Neuronal stem cell (in vitro differentiated cells): ENCODE measurements around the gene ENPP6.
A peak's percentile ranks its signal among the peaks of the same experiment; 100 is the strongest.

ENCODE experiments used
- DNase-seq: peaks from one replicate; pipeline ENCODE4 v3.0.0-alpha.2; 2013; ENCODE audit warnings: low spot score
- H2AFZ ChIP-seq: one replicate; pipeline ENCODE4 v1.6.1; 2013; ENCODE audit warnings: mild to moderate bottlenecking, low read length, inconsistent platforms
- H2AK5ac ChIP-seq: 2 replicates; pipeline ENCODE4 v1.6.1; 2013; ENCODE audit warnings: low read depth, mild to moderate bottlenecking, inconsistent platforms, low read length, moderate library complexity, mixed read lengths
- H2BK120ac ChIP-seq: 2 replicates; pipeline ENCODE4 v1.6.1; 2013; ENCODE audit warnings: low read depth, mild to moderate bottlenecking, inconsistent platforms, low read length, moderate library complexity, mixed read lengths
- H2BK12ac ChIP-seq: one replicate; pipeline ENCODE4 v1.6.1; 2013; ENCODE audit warnings: low read length, inconsistent platforms
- H2BK15ac ChIP-seq: 2 replicates; pipeline ENCODE4 v1.6.1; 2013; ENCODE audit warnings: mild to moderate bottlenecking, low read length, inconsistent platforms, mixed read lengths
- H2BK5ac ChIP-seq: one replicate; pipeline ENCODE4 v1.6.1; 2013; ENCODE audit warnings: inconsistent platforms, mild to moderate bottlenecking, low read length, moderate library complexity
- H3K14ac ChIP-seq: one replicate; pipeline ENCODE4 v1.6.1; 2013; ENCODE audit warnings: low read length, inconsistent platforms
- H3K18ac ChIP-seq: 2 replicates; pipeline ENCODE4 v1.6.1; 2013; ENCODE audit warnings: low read length, inconsistent platforms
- H3K23ac ChIP-seq: 2 replicates; pipeline ENCODE4 v1.6.1; 2013; ENCODE audit warnings: low read depth, mild to moderate bottlenecking, mixed read lengths, low read length, inconsistent platforms; ENCODE audit not compliant: poor library complexity
- H3K27ac ChIP-seq: replicated peaks from 3 replicates; pipeline ENCODE4 v1.5.1; 2013; ENCODE audit warnings: low read length, inconsistent platforms
- H3K27me3 ChIP-seq, 3 experiments: 2 replicates each; pipeline ENCODE4 v1.6.1; 2013; ENCODE audit warnings: low read length in 3 of 3, mild to moderate bottlenecking in 2 of 3, inconsistent platforms in 1 of 3, low read depth in 1 of 3, mixed read lengths in 1 of 3, moderate library complexity in 1 of 3; ENCODE audit not compliant: control insufficient read depth in 3 of 3, insufficient read depth in 3 of 3
- H3K36me3 ChIP-seq, 2 donors: replicated peaks in 1 of 2; 2 replicates each; pipeline ENCODE4 v1.6.1; 2013; ENCODE audit warnings: low read length in 2 of 2; ENCODE audit not compliant: control insufficient read depth in 2 of 2, insufficient read depth in 2 of 2
- H3K4ac ChIP-seq: 2 replicates; pipeline ENCODE4 v1.6.1; 2013; ENCODE audit warnings: inconsistent platforms, mild to moderate bottlenecking, low read length, moderate library complexity
- H3K4me1 ChIP-seq, 2 donors: 1 replicate in 1 of 2; 2 replicates in 1 of 2; pipeline ENCODE4 v1.6.1; 2013; ENCODE audit warnings: low read length in 2 of 2, low read depth in 1 of 2; ENCODE audit not compliant: control insufficient read depth in 2 of 2, insufficient read depth in 1 of 2
- H3K4me2 ChIP-seq: one replicate; pipeline ENCODE4 v1.6.1; 2013; ENCODE audit warnings: mild to moderate bottlenecking, low read length, inconsistent platforms; ENCODE audit not compliant: insufficient read depth, poor library complexity, severe bottlenecking
- H3K4me3 ChIP-seq, 2 donors: 2 replicates each; pipeline ENCODE4 v1.5.1; 2013; ENCODE audit warnings: low read length in 2 of 2, mild to moderate bottlenecking in 2 of 2, inconsistent platforms in 1 of 2, moderate library complexity in 1 of 2
- H3K79me1 ChIP-seq: one replicate; pipeline ENCODE4 v1.6.1; 2013; ENCODE audit warnings: low read depth, mild to moderate bottlenecking, inconsistent platforms, low read length, moderate library complexity
- H3K9ac ChIP-seq: one replicate; pipeline ENCODE4 v1.6.1; 2013; ENCODE audit warnings: mild to moderate bottlenecking, low read depth, low read length, inconsistent platforms; ENCODE audit not compliant: poor library complexity
- H3K9me3 ChIP-seq, 2 donors: replicated peaks in 1 of 2; 2 replicates each; pipeline versions ENCODE3 to v1.6.1; 2013; ENCODE audit warnings: low read length in 2 of 2, mild to moderate bottlenecking in 2 of 2, inconsistent platforms in 1 of 2, low read depth in 1 of 2, mixed read lengths in 1 of 2, moderate library complexity in 1 of 2; ENCODE audit not compliant: control insufficient read depth in 2 of 2, insufficient read depth in 1 of 2
- H4K8ac ChIP-seq: one replicate; pipeline ENCODE4 v1.6.1; 2013; ENCODE audit warnings: low read depth, mild to moderate bottlenecking, inconsistent platforms, low read length, moderate library complexity
- H4K91ac ChIP-seq: one replicate; pipeline ENCODE4 v1.6.1; 2013; ENCODE audit warnings: low read length, low read depth, mild to moderate bottlenecking, inconsistent platforms; ENCODE audit not compliant: poor library complexity
- WGBS, 2 donors: extraction: QIAGEN DNeasy Blood & Tissue Kit; methylation state at CpG; one replicate each; pipeline ENCODE4 v1.1.7; 2013; ENCODE audit warnings: missing lambda C conversion rate in 2 of 2, mixed read lengths in 1 of 2; ENCODE audit not compliant: insufficient read length in 2 of 2, insufficient replicate concordance in 1 of 2; ENCODE audit errors: extremely low coverage in 2 of 2; 5-methylcytosine and 5-hydroxymethylcytosine counted together

The ENPP6 gene

DNA sequence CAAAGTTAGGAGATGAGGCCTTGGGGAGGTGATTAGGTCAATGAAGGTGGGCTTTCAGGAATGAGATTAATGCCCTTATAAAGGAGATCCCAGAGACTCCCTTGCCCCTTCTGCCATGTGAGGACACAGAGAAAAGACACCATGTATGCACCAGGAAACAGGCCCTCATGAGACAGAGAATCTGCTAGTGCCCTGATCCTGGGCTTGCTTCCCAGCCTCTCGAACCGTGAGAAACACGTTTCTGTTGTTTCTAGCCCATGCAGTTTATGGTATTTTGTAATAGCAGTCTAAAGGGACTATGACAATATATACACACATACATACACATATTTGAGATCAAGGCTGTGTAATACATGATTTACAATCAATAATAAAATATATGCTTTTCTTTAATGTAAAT is 41.4 kb upstream of the ENPP6 start:
- Histone ChIP-seq H3K36me3 (no peaks in the 10 kb centered on the region), H3K4ac (no peak overlapping the region), H3K4me1 (peaks cover 2 to 5% of the 10 kb centered on the region in 2 donors), H2AK5ac (no peak overlapping the region), H2AFZ (no peak overlapping the region), H4K91ac (no peak overlapping the region), H3K4me3 (no peak overlapping the region), H2BK12ac (no peak overlapping the region), H3K18ac (no peak overlapping the region), H3K27me3 (peaks cover 0 to 9% (median 0%) of the 10 kb centered on the region in 3 experiments), H3K4me2 (no peak overlapping the region), H2BK120ac (no peak overlapping the region), H3K27ac (no peak overlapping the region), H2BK15ac (no peak overlapping the region), H3K9ac (no peak overlapping the region), H3K23ac (no peak overlapping the region), H3K9me3 (no peaks in the 10 kb centered on the region), H3K14ac (no peak overlapping the region), H2BK5ac (no peak overlapping the region), H4K8ac (no peak overlapping the region), H3K79me1 (no peaks in the 10 kb centered on the region)
- WGBS, 2 donors: no CpG with 5 or more reads among the region's 3 CpGs
- no peak for DNase-seq

DNA sequence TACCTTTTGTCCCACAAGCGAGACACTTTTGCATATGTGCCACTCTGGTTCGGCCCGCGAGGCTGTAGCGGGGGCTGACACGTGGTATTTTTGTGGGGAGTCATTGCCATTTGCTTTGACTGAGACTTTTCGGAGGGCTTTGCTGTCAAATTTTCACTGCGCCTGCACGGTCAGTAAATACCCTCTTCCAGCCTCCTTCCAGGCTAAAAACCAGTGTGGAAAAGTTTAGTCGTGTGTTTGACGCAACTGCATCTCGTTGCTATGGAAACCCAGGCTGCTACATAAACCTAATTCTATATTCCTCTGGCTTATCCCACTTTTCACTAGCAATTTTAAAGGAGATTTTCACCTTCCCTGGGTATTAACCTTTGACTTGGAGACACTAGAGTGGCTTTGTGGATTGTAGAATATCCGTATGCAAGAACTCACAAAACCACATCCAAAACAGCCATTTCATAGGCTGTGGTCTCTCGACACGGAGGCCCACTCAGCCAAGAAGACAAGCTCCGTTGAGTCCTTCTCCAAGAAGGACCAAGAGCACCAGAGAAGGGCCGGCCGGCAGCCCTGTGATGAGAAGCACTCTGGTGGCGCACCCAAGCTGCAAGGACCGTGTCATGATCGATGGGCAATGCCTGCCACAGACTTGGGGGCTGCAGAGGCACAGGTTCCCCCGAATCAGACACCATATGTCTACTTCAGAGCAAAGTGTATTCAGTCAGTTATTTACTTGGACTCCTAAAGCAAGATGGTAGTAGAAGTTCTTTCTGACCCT is 38.4 kb upstream of the ENPP6 start:
- no peak overlapping the region for H3K4me2 ChIP-seq
- no peak for DNase-seq
- no CpG with 5 or more reads among the region's 22 CpGs for WGBS, 2 donors

DNA sequence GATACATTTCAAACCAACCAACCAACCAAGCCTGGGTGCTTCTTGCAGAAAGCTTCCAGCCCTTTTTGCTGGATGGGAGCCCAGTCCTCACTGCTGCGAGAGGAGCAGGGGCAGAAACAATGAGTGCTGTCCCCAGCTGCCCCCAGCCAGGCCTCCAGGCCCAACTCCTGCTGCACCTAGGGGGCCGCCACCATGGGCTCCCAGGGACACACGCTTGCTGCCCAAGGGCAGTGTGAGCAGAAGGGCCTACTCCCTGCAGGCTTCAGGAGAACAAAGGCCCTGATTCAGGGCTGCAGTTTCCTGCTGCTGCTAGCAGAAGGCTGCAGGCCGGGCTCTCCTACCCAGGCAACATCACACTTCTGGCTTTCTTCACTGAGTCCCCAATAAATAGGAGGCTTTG is 37.7 kb upstream of the ENPP6 start:
- no peak overlapping the region for H3K4me2 ChIP-seq
- no peak overlapping the region for H3K23ac ChIP-seq
- H4K91ac ChIP-seq: no peak overlapping the region
- no peak overlapping the region for H3K4ac ChIP-seq
- H4K8ac ChIP-seq: no peak overlapping the region
- peak overlapping the region; percentile 68 for H3K18ac ChIP-seq
- H2AK5ac ChIP-seq: no peak overlapping the region
- no peak overlapping the region for H2BK120ac ChIP-seq
- H3K9ac ChIP-seq: no peak overlapping the region
- peaks cover 0 to 9% (median 0%) of the 10 kb centered on the region in 3 experiments for H3K27me3 ChIP-seq
- H2AFZ ChIP-seq: peak overlapping the region; percentile 86
- no peak overlapping the region for H3K27ac ChIP-seq
- DNase-seq: no peak
- H2BK15ac ChIP-seq: no peak overlapping the region
- H3K4me3 ChIP-seq: no peak overlapping the region
- no CpG with 5 or more reads among the region's 4 CpGs for WGBS, 2 donors
- no peaks in the 10 kb centered on the region for H3K36me3 ChIP-seq
- H2BK12ac ChIP-seq: no peak overlapping the region
- no peak overlapping the region for H3K14ac ChIP-seq
- H2BK5ac ChIP-seq: no peak overlapping the region
- H3K4me1 ChIP-seq: peaks cover 2 to 5% of the 10 kb centered on the region in 2 donors
- H3K9me3 ChIP-seq: peaks cover 0 to 4% of the 10 kb centered on the region in 2 donors
- H3K79me1 ChIP-seq: peaks cover 3% of the 10 kb centered on the region

More for the DNA sequence above, 38.4 kb upstream of the ENPP6 start:
- H2BK15ac ChIP-seq: no peak overlapping the region
- H3K9ac ChIP-seq: no peak overlapping the region
- no peak overlapping the region for H2BK5ac ChIP-seq
- no peak overlapping the region for H4K91ac ChIP-seq
- no peak overlapping the region for H2AK5ac ChIP-seq
- no peaks in the 10 kb centered on the region for H3K36me3 ChIP-seq
- H3K23ac ChIP-seq: no peak overlapping the region
- H3K27ac ChIP-seq: no peak overlapping the region
- H4K8ac ChIP-seq: no peak overlapping the region
- H3K27me3 ChIP-seq: peaks cover 0 to 9% (median 0%) of the 10 kb centered on the region in 3 experiments
- H2BK120ac ChIP-seq: no peak overlapping the region
- H3K4me3 ChIP-seq: no peak overlapping the region
- peak overlapping the region; percentile 41 for H3K18ac ChIP-seq
- H2AFZ ChIP-seq: peak overlapping the region; percentile 86
- peaks cover 3% of the 10 kb centered on the region for H3K79me1 ChIP-seq
- no peak overlapping the region for H2BK12ac ChIP-seq
- H3K4me1 ChIP-seq: peaks cover 2 to 5% of the 10 kb centered on the region in 2 donors
- peaks cover 0 to 4% of the 10 kb centered on the region in 2 donors for H3K9me3 ChIP-seq
- no peak overlapping the region for H3K4ac ChIP-seq
- no peak overlapping the region for H3K14ac ChIP-seq

- H3K23ac ChIP-seq: no peak overlapping the region
- no peak overlapping the region for H2BK5ac ChIP-seq
- peaks cover 2 to 5% of the 10 kb centered on the region in 2 donors for H3K4me1 ChIP-seq
- no peak overlapping the region for H3K9ac ChIP-seq
- H3K27me3 ChIP-seq: peaks cover 0 to 4% (median 0%) of the 10 kb centered on the region in 3 experiments
- H3K18ac ChIP-seq: no peak overlapping the region
- H3K36me3 ChIP-seq: no peaks in the 10 kb centered on the region
- H2BK12ac ChIP-seq: no peak overlapping the region
- H3K9me3 ChIP-seq: peaks cover 0 to 4% of the 10 kb centered on the region in 2 donors
- H3K27ac ChIP-seq: no peak overlapping the region
- H3K79me1 ChIP-seq: peaks cover 3% of the 10 kb centered on the region
- no peak overlapping the region for H3K4me3 ChIP-seq
- H3K4ac ChIP-seq: no peak overlapping the region
- no peak overlapping the region for H2BK15ac ChIP-seq
- no CpG with 5 or more reads among the region's 24 CpGs for whole genome bisulfite sequencing, 2 donors
- no peak overlapping the region for H3K4me2 ChIP-seq
- no peak overlapping the region for H2AFZ ChIP-seq
- no peak overlapping the region for H3K14ac ChIP-seq
- no peak overlapping the region for H2AK5ac ChIP-seq
- no peak overlapping the region for H4K8ac ChIP-seq
- no peak overlapping the region for H2BK120ac ChIP-seq
- no peak for DNase-seq
- H4K91ac ChIP-seq: no peak overlapping the region
Observed at GRCh38 chr4:184253072-184253420, 35.4 kb upstream of the ENPP6 start.
